Vagina (tissue), 2 donors: ENCODE data around the gene COL26A1.

Experiments
- POLR2A ChIP-seq, 2 donors: fragments of 450-650 bp; IDR thresholded peaks; one replicate each; pipeline ENCODE4 v1.6.1; 2017; ENCODE audit warnings: antibody characterized with exemption in 2 of 2, mild to moderate bottlenecking in 2 of 2, moderate library complexity in 2 of 2
- POLR2AphosphoS5 ChIP-seq, 2 donors: sonication (generic); formaldehyde crosslinking; IDR thresholded peaks; one replicate each; pipeline ENCODE4 v1.9.0; 2017; ENCODE audit warnings: antibody characterized with exemption in 2 of 2, mild to moderate bottlenecking in 2 of 2, low read depth in 1 of 2; ENCODE audit not compliant: insufficient read depth in 1 of 2
- TF ChIP-seq, protein P1 (sequence below), 3 experiments: fragments of 450-650 bp in 2 of 3; fragments of 200-600 bp in 1 of 3; sonication (generic) in 1 of 3; IDR thresholded peaks; one replicate each; pipeline ENCODE4 v1.5.1; 2017 to 2019; ENCODE audit warnings: antibody characterized with exemption in 3 of 3, mild to moderate bottlenecking in 2 of 3, moderate library complexity in 2 of 3

DNA sequence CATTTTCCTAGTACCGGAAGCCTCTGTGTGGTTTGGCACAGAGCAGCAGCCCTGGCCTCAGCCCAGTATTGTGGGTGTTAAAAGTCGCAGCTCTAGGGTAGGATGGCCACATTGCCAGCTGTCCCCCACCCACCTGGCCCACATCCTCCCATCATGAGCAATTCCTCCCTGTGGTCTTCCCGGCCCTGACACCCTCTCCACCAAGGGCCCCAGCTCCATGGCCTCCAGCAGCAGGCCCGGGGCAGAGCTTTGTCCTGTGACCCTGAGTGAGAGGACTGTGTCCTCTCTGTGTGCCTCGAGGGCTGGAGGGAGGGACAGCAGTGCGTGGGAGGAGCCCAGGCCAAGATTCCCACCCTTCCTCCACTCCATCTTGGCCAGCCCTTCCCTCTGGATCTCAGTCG is 172.7 kb downstream of the COL26A1 start:
- TF ChIP-seq, protein P1, sequence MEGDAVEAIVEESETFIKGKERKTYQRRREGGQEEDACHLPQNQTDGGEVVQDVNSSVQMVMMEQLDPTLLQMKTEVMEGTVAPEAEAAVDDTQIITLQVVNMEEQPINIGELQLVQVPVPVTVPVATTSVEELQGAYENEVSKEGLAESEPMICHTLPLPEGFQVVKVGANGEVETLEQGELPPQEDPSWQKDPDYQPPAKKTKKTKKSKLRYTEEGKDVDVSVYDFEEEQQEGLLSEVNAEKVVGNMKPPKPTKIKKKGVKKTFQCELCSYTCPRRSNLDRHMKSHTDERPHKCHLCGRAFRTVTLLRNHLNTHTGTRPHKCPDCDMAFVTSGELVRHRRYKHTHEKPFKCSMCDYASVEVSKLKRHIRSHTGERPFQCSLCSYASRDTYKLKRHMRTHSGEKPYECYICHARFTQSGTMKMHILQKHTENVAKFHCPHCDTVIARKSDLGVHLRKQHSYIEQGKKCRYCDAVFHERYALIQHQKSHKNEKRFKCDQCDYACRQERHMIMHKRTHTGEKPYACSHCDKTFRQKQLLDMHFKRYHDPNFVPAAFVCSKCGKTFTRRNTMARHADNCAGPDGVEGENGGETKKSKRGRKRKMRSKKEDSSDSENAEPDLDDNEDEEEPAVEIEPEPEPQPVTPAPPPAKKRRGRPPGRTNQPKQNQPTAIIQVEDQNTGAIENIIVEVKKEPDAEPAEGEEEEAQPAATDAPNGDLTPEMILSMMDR (IDR thresholded peaks at IDR 0.05), result no peak
- TF ChIP-seq POLR2A (IDR thresholded peaks at IDR 0.05), result no peak
- no peak for TF ChIP-seq POLR2AphosphoS5 (IDR thresholded peaks at IDR 0.05; ENCODE audit: insufficient read depth in 1 of 2, low read depth in 1 of 2)
